DOHH2 (cell line): ENCODE results near the gene NCKAP5.

ENCODE experiments used
- H3F3A ChIP-seq: fragments of 200-600 bp; sonication (generic), shearing (Covaris generic); 2 replicates; pipeline ENCODE4 v1.6.0; 2016; ENCODE audit warnings: antibody characterized with exemption, mild to moderate bottlenecking; ENCODE audit not compliant: control insufficient read depth, insufficient read depth
- H3K27ac ChIP-seq: fragments of 200-600 bp; sonication (generic); 2 replicates; pipeline ENCODE4 v1.5.1; 2014; ENCODE audit warnings: low read depth, mild to moderate bottlenecking, low read length, moderate library complexity
- H3K27me3 ChIP-seq: fragments of 200-600 bp; sonication (generic); 2 replicates; pipeline ENCODE4 v1.6.1; 2014; ENCODE audit warnings: mild to moderate bottlenecking, low read length, mixed read lengths; ENCODE audit not compliant: control insufficient read depth
- H3K36me3 ChIP-seq: fragments of 200-600 bp; sonication (generic); 2 replicates; pipeline ENCODE4 v1.6.1; 2014; ENCODE audit warnings: mild to moderate bottlenecking, low read length, moderate library complexity, mixed read lengths; ENCODE audit not compliant: control insufficient read depth
- H3K4me1 ChIP-seq: fragments of 200-600 bp; sonication (generic); 2 replicates; pipeline ENCODE4 v1.6.1; 2014; ENCODE audit warnings: mild to moderate bottlenecking, low read length, mixed read lengths; ENCODE audit not compliant: control insufficient read depth
- H3K4me2 ChIP-seq: fragments of 200-600 bp; sonication (generic); 2 replicates; pipeline ENCODE4 v1.6.0; 2014; ENCODE audit warnings: mild to moderate bottlenecking, low read length, moderate library complexity
- H3K4me3 ChIP-seq: fragments of 200-600 bp; sonication (generic); 2 replicates; pipeline ENCODE4 v1.5.1; 2014; ENCODE audit warnings: mild to moderate bottlenecking, low read length, mixed read lengths
- H3K79me2 ChIP-seq: fragments of 200-600 bp; sonication (generic); 2 replicates; pipeline ENCODE4 v1.6.1; 2014; ENCODE audit warnings: mild to moderate bottlenecking, low read length, mixed read lengths; ENCODE audit not compliant: control insufficient read depth
- H3K9me2 ChIP-seq: fragments of 200-600 bp; sonication (generic); replicated peaks from 2 replicates; pipeline ENCODE4 v1.6.1; 2014; ENCODE audit warnings: mild to moderate bottlenecking, low read length, mixed read lengths; ENCODE audit not compliant: control insufficient read depth
- H3K9me3 ChIP-seq: fragments of 200-600 bp; sonication (generic); 2 replicates; pipeline ENCODE4 v1.6.1; 2014; ENCODE audit warnings: antibody characterized with exemption, low read length, mixed read lengths; ENCODE audit not compliant: control insufficient read depth, insufficient read depth
- H4K20me1 ChIP-seq: fragments of 200-600 bp; sonication (generic); 2 replicates; pipeline ENCODE4 v1.6.0; 2014; ENCODE audit warnings: low read depth, mild to moderate bottlenecking, antibody characterized with exemption, low read length, moderate library complexity; ENCODE audit not compliant: control insufficient read depth, insufficient read depth
- EZH2phosphoT487 ChIP-seq: fragments of 200-600 bp; sonication (generic); IDR thresholded peaks from 2 replicates; pipeline ENCODE4 v1.6.1; 2017; ENCODE audit warnings: borderline replicate concordance, mild to moderate bottlenecking, antibody characterized with exemption, low read length, moderate library complexity, mixed read lengths
- TF ChIP-seq, protein P1 (sequence below): fragments of 200-600 bp; sonication (generic); IDR thresholded peaks from one replicate; pipeline ENCODE4 v1.5.1; 2014; ENCODE audit warnings: antibody characterized with exemption, mild to moderate bottlenecking, low read depth, low read length; ENCODE audit not compliant: poor library complexity, severe bottlenecking

Gene NCKAP5

DNA sequence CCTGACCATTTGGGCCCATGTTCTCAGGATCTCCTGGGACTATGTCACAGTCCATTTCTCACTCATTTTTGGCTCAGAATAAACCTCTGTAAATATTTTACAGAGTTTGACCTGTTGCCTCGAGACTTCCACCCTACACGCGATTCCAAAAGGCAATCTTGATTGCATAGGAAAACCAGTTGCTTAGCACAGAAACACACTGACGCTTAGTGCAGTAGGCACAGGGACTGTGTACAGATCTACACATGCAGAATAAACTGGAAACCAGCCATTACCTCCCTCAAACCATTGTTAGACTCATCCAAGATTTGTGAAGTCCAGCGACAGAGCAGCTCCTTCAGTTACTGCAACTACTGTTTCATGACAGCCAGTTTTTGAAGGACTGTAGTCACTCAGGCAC, 73.0 kb downstream of the NCKAP5 start:
- H3F3A ChIP-seq, result no peaks in the 10 kb centered on the region
- H3K9me3 ChIP-seq, result no peaks in the 10 kb centered on the region
- H3K4me2 ChIP-seq, result no peak overlapping the region
- H3K27me3 ChIP-seq, result peaks cover 4% of the 10 kb centered on the region; the same call in 1 of the 2 replicates
- H3K4me1 ChIP-seq, result no peaks in the 10 kb centered on the region
- no peak overlapping the region for H3K4me3 ChIP-seq
- no peaks in the 10 kb centered on the region for H3K79me2 ChIP-seq
- no peak for TF ChIP-seq EZH2phosphoT487
- TF ChIP-seq, protein P1, sequence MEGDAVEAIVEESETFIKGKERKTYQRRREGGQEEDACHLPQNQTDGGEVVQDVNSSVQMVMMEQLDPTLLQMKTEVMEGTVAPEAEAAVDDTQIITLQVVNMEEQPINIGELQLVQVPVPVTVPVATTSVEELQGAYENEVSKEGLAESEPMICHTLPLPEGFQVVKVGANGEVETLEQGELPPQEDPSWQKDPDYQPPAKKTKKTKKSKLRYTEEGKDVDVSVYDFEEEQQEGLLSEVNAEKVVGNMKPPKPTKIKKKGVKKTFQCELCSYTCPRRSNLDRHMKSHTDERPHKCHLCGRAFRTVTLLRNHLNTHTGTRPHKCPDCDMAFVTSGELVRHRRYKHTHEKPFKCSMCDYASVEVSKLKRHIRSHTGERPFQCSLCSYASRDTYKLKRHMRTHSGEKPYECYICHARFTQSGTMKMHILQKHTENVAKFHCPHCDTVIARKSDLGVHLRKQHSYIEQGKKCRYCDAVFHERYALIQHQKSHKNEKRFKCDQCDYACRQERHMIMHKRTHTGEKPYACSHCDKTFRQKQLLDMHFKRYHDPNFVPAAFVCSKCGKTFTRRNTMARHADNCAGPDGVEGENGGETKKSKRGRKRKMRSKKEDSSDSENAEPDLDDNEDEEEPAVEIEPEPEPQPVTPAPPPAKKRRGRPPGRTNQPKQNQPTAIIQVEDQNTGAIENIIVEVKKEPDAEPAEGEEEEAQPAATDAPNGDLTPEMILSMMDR, result no peak
- H3K36me3 ChIP-seq, result no peaks in the 10 kb centered on the region
- H3K9me2 ChIP-seq, result no peaks in the 10 kb centered on the region
- H3K27ac ChIP-seq, result no peak overlapping the region
- H4K20me1 ChIP-seq, result no peaks in the 10 kb centered on the region

DNA sequence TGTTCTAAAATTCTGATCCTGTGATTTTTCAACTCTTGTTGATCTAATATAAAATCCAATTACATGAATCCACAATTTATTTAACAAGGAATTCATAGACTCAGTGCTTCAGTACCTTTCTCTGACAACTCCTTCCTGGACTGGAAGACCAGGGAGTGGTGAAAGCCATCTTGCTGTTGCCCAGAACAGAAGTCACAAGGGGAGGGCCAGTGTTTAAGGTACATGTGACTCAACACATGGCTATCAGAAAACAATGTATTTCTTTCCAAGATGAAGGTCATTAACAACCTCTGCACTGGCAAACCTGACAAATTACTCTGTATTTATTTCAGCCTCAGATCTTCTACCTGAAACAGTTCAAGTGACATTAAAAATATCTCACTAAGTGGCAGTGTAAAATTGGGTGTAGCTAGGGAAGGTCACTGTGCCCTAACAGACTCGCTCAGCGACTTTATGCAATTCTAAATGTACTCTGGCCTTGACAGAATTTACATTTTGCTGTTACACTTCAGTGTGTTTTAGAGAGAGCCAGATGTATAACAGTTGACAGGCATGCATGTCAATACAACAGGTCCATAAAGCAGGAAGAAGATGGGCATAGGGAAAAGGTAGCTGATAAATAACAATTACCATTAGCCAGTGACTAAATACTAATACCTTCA, 75.4 kb downstream of the NCKAP5 start:
- Histone ChIP-seq H3K27ac (no peak overlapping the region), H3K9me3 (no peaks in the 10 kb centered on the region), H3K4me3 (no peak overlapping the region), H3K4me2 (no peak overlapping the region), H3K79me2 (no peaks in the 10 kb centered on the region), H3F3A (no peaks in the 10 kb centered on the region), H3K9me2 (no peaks in the 10 kb centered on the region), H3K36me3 (no peaks in the 10 kb centered on the region), H4K20me1 (no peaks in the 10 kb centered on the region), H3K4me1 (no peaks in the 10 kb centered on the region), H3K27me3 (no peaks in the 10 kb centered on the region)
- TF ChIP-seq EZH2phosphoT487, result no peak
- TF ChIP-seq, protein P1, result no peak

DNA sequence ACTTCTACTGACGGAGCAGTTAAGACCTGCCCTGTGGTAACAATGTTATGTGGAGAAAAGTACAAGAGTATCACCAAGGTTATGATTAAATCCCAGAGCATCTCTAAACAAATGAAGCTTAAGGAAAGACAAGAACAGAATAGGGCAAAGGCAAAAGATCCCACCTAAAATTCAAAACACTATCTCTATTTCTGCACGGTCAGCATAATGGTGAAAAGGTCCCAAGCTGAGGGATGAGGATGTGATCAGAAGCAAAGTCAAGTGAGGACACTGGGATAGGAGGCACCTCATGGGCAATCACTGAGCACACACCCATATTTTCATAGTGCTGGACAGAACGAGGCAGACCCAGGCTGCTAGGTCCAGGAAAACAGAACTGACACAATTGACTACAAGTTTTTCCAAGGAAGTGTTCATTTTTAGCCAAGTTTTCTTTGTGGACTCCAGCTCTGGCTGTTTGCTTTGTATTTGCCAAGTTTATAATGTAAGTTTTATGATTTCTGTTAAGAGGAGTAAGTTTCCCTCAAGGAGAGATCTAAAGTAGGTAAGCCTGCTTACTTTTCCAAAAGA, 77.8 kb downstream of the NCKAP5 start:
- H3K4me2 ChIP-seq, result no peak overlapping the region
- H3K79me2 ChIP-seq, result no peaks in the 10 kb centered on the region
- H3K9me3 ChIP-seq, result no peaks in the 10 kb centered on the region
- H4K20me1 ChIP-seq, result no peaks in the 10 kb centered on the region
- no peaks in the 10 kb centered on the region for H3K36me3 ChIP-seq
- H3K4me3 ChIP-seq, result no peak overlapping the region
- no peaks in the 10 kb centered on the region for H3F3A ChIP-seq
- H3K9me2 ChIP-seq, result no peaks in the 10 kb centered on the region
- no peak overlapping the region for H3K27ac ChIP-seq
- no peaks in the 10 kb centered on the region for H3K4me1 ChIP-seq
- TF ChIP-seq, protein P1, result no peak
- no peak for TF ChIP-seq EZH2phosphoT487
- no peaks in the 10 kb centered on the region for H3K27me3 ChIP-seq
